DLD1 (cell line): ENCODE measurements around the gene CLEC3A.
"Not testable (repeated sequence)": the region's sequence is repeated elsewhere in the genome, so short reads cannot be mapped to it uniquely, and the experiment has no call there.

ENCODE experiments used
- in situ Hi-C: cut with HindIII; loops from 2 replicates; pipeline ENCODE4 v1.10.0; 2017; ENCODE audit warnings: low sequenced_read_pairs

CLEC3A gene

GRCh38 chr16:78028018-78028417 is 5.7 kb downstream of the CLEC3A start:
- in situ Hi-C loops, result no loop called here

GRCh38 chr16:78034530-78034929 is 12.2 kb downstream of the CLEC3A start:
- in situ Hi-C loops, result no loop called here

GRCh38 chr16:78035012-78035411 is 12.7 kb downstream of the CLEC3A start:
- in situ Hi-C loops, result no loop called here

- in situ Hi-C loops, result no loop called here
These were observed 18.0 kb downstream of the CLEC3A start for GRCh38 chr16:78040396-78040795.

- in situ Hi-C loops, result no loop called here
These were observed 23.7 kb downstream of the CLEC3A start for GRCh38 chr16:78045865-78046581.

- in situ Hi-C loops, result no loop called here
These were observed 26.0 kb downstream of the CLEC3A start for GRCh38 chr16:78048319-78048718.

- in situ Hi-C loops, result no loop called here
These were observed 28.5 kb downstream of the CLEC3A start for GRCh38 chr16:78050734-78051400.

- in situ Hi-C loops, result no loop called here
These were observed 35.6 kb downstream of the CLEC3A start for GRCh38 chr16:78057803-78058564.

GRCh38 chr16:78059806-78060205 is 37.5 kb downstream of the CLEC3A start:
- in situ Hi-C loops, result not testable (repeated sequence)

- in situ Hi-C loops, result no loop called here
These were observed 37.9 kb downstream of the CLEC3A start for GRCh38 chr16:78060295-78060694.

- in situ Hi-C loops, result no loop called here
These were observed 38.5 kb downstream of the CLEC3A start for GRCh38 chr16:78060809-78061208.

- in situ Hi-C loops, result no loop called here
These were observed 43.0 kb downstream of the CLEC3A start for GRCh38 chr16:78065319-78065718.

- in situ Hi-C loops, result no loop called here
These were observed 47.6 kb downstream of the CLEC3A start for GRCh38 chr16:78069913-78070312.

GRCh38 chr16:78072275-78072674 is 49.9 kb downstream of the CLEC3A start:
- in situ Hi-C loops, result no loop called here

GRCh38 chr16:78075800-78076199 is 53.5 kb downstream of the CLEC3A start:
- in situ Hi-C loops, result no loop called here

GRCh38 chr16:78081341-78081740 is 59.0 kb downstream of the CLEC3A start:
- in situ Hi-C loops, result no loop called here
